ENCODE data around the gene FLT4.

FLT4 gene

GRCh38 chr5:180640861-180641565 lies 8.4 kb downstream of the FLT4 start:
- TF ChIP-seq CTCF (IDR thresholded peaks at IDR 0.05; ENCODE audit: low read length, missing control alignments): no peak
- no peak overlapping the region for H3K4me3 ChIP-seq (replicated peaks; ENCODE audit: low read depth, low read length)
- DNase-seq (ENCODE audit: low read depth): no peak

- H3K4me3 ChIP-seq (replicated peaks; ENCODE audit: low read depth, low read length): no peak overlapping the region
- TF ChIP-seq CTCF (IDR thresholded peaks at IDR 0.05; ENCODE audit: low read length, missing control alignments): no peak
- no peak for DNase-seq (ENCODE audit: low read depth)
These were observed 8.9 kb downstream of the FLT4 start for GRCh38 chr5:180640611-180640860.

- TF ChIP-seq CTCF (IDR thresholded peaks at IDR 0.05; ENCODE audit: low read length, missing control alignments): no peak
- no peak for DNase-seq (ENCODE audit: low read depth)
- no peak overlapping the region for H3K4me3 ChIP-seq (replicated peaks; ENCODE audit: low read depth, low read length)
These were observed 9.4 kb downstream of the FLT4 start for GRCh38 chr5:180639741-180640610.

GRCh38 chr5:180639287-180639686 lies 10.1 kb downstream of the FLT4 start:
- H3K4me3 ChIP-seq (replicated peaks; ENCODE audit: low read depth, low read length): no peak overlapping the region
- no peak for DNase-seq (ENCODE audit: low read depth)
- no peak for TF ChIP-seq CTCF (IDR thresholded peaks at IDR 0.05; ENCODE audit: low read length, missing control alignments)

GRCh38 chr5:180637962-180638680 lies 11.3 kb downstream of the FLT4 start:
- no peak for TF ChIP-seq CTCF (IDR thresholded peaks at IDR 0.05; ENCODE audit: low read length, missing control alignments)
- no peak for DNase-seq (ENCODE audit: low read depth)

GRCh38 chr5:180636403-180637075 lies 12.9 kb downstream of the FLT4 start:
- no peak overlapping the region for H3K4me3 ChIP-seq (replicated peaks; ENCODE audit: low read depth, low read length)
- no peak for TF ChIP-seq CTCF (IDR thresholded peaks at IDR 0.05; ENCODE audit: low read length, missing control alignments)
- no peak for DNase-seq (ENCODE audit: low read depth)

More at GRCh38 chr5:180637962-180638680, 11.3 kb downstream of the FLT4 start:
- no peak overlapping the region for H3K4me3 ChIP-seq (replicated peaks; ENCODE audit: low read depth, low read length)

Data from fibroblast of pulmonary artery (primary cell).